Endothelial cell of umbilical vein (primary cell): Measurements from ENCODE around the gene PAX8.

Experiments
- CTCF ChIP-seq, 2 donors: IDR thresholded peaks; 1 replicate in 1 of 2; 2 replicates in 1 of 2; pipeline ENCODE4 v1.5.1; 2011; ENCODE audit warnings: low read length in 2 of 2, mild to moderate bottlenecking in 2 of 2, moderate library complexity in 2 of 2, control low read depth in 1 of 2, inconsistent platforms in 1 of 2, low read depth in 1 of 2; ENCODE audit not compliant: insufficient read depth in 1 of 2; ENCODE audit errors: extremely low read depth in 1 of 2
- EZH2 ChIP-seq: IDR thresholded peaks from 2 replicates; pipeline ENCODE4 v1.6.1; 2012; ENCODE audit warnings: borderline replicate concordance, low read depth, mild to moderate bottlenecking, moderate library complexity, low read length, inconsistent platforms; ENCODE audit not compliant: severe bottlenecking
- MAX ChIP-seq: IDR thresholded peaks from 2 replicates; pipeline ENCODE4 v1.6.1; 2011; ENCODE audit not compliant: insufficient read depth, insufficient read length
- POLR2A ChIP-seq: IDR thresholded peaks from 2 replicates; pipeline ENCODE4 v1.6.1; 2012; ENCODE audit warnings: low read depth, mild to moderate bottlenecking, control low read depth, low read length

GRCh38 chr2:113198048-113198789 lies 80.5 kb downstream of the PAX8 start:
- no peak for TF ChIP-seq CTCF (IDR thresholded peaks at IDR 0.05; ENCODE audit: extremely low read depth in 1 of 2, insufficient read depth in 1 of 2, low read depth in 1 of 2, low read length in 2 of 2)
- no peak for TF ChIP-seq POLR2A
- no peak for TF ChIP-seq EZH2
- no peak for TF ChIP-seq MAX
